ENCODE measurements around the gene ELP2.

The ELP2 gene

GRCh38 chr18:36085195-36085594, 44.5 kb upstream of the ELP2 start:
- no peak for TF ChIP-seq ZC3H10 (CRISPR knock-in tag; IDR thresholded peaks at IDR 0.05)
- no peak for TF ChIP-seq OSR1 (CRISPR knock-in tag; IDR thresholded peaks at IDR 0.05)
- no peak for TF ChIP-seq CSRNP3 (CRISPR knock-in tag; IDR thresholded peaks at IDR 0.05)
- TF ChIP-seq ZNF8 (CRISPR knock-in tag; IDR thresholded peaks at IDR 0.05) = no peak
- TF ChIP-seq TSHZ2 (CRISPR knock-in tag; IDR thresholded peaks at IDR 0.05) = no peak
- no peak for TF ChIP-seq CREB5 (CRISPR knock-in tag; IDR thresholded peaks at IDR 0.05; ENCODE audit: low read depth)
- no peak for TF ChIP-seq GLIS3 (CRISPR knock-in tag; IDR thresholded peaks at IDR 0.05)
- TF ChIP-seq ZFP3 (CRISPR knock-in tag; IDR thresholded peaks at IDR 0.05) = no peak
- TF ChIP-seq ZNF70 (CRISPR knock-in tag; IDR thresholded peaks at IDR 0.05) = no peak
- no peak for ATAC-seq

- TF ChIP-seq ESRRG (CRISPR knock-in tag; IDR thresholded peaks at IDR 0.05) = no peak
- TF ChIP-seq TSHZ2 (CRISPR knock-in tag; IDR thresholded peaks at IDR 0.05) = no peak
- TF ChIP-seq ISL1 (CRISPR knock-in tag; IDR thresholded peaks at IDR 0.05) = no peak
- TF ChIP-seq ARNTL (CRISPR knock-in tag; IDR thresholded peaks at IDR 0.05; ENCODE audit: borderline replicate concordance, low read depth) = no peak
- no peak for TF ChIP-seq TCF4 (CRISPR knock-in tag; IDR thresholded peaks at IDR 0.05; ENCODE audit: borderline replicate concordance)
- no peak for TF ChIP-seq TOX (CRISPR knock-in tag; IDR thresholded peaks at IDR 0.05; ENCODE audit: borderline replicate concordance)
- no peak for TF ChIP-seq CSRNP3 (CRISPR knock-in tag; IDR thresholded peaks at IDR 0.05)
- no peak for TF ChIP-seq ZFP3 (CRISPR knock-in tag; IDR thresholded peaks at IDR 0.05)
- no peak for TF ChIP-seq PPARA (CRISPR knock-in tag; IDR thresholded peaks at IDR 0.05; ENCODE audit: borderline replicate concordance)
- TF ChIP-seq CSDC2 (CRISPR knock-in tag; IDR thresholded peaks at IDR 0.05) = no peak
- TF ChIP-seq SNAI2 (CRISPR knock-in tag; IDR thresholded peaks at IDR 0.05) = no peak
- TF ChIP-seq ZC3H10 (CRISPR knock-in tag; IDR thresholded peaks at IDR 0.05) = no peak
- TF ChIP-seq RARB (CRISPR knock-in tag; IDR thresholded peaks at IDR 0.05) = no peak
- TF ChIP-seq OSR1 (CRISPR knock-in tag; IDR thresholded peaks at IDR 0.05) = no peak
- TF ChIP-seq BACH2 (CRISPR knock-in tag; IDR thresholded peaks at IDR 0.05; ENCODE audit: borderline replicate concordance) = no peak
- no peak for TF ChIP-seq ZNF565 (CRISPR knock-in tag; conservative IDR thresholded peaks at IDR 0.05; ENCODE audit: low read depth)
- no peak for TF ChIP-seq ZNF8 (CRISPR knock-in tag; IDR thresholded peaks at IDR 0.05)
- no peak for TF ChIP-seq CREB5 (CRISPR knock-in tag; IDR thresholded peaks at IDR 0.05; ENCODE audit: low read depth)
- TF ChIP-seq GLIS3 (CRISPR knock-in tag; IDR thresholded peaks at IDR 0.05) = no peak
- no peak for TF ChIP-seq ZFP30 (CRISPR knock-in tag; IDR thresholded peaks at IDR 0.05)
- ATAC-seq = no peak
Observed at GRCh38 chr18:36086186-36086585, 43.5 kb upstream of the ELP2 start.
